LNCAP (cell line): ENCODE measurements around the gene SNRNP40.

Source experiments
- TF ChIP-seq, protein P1 (sequence below): fragments of 450-650 bp; IDR thresholded peaks from 2 replicates; pipeline ENCODE4 v1.5.1; 2017; ENCODE audit warnings: mild to moderate bottlenecking

Gene SNRNP40

DNA sequence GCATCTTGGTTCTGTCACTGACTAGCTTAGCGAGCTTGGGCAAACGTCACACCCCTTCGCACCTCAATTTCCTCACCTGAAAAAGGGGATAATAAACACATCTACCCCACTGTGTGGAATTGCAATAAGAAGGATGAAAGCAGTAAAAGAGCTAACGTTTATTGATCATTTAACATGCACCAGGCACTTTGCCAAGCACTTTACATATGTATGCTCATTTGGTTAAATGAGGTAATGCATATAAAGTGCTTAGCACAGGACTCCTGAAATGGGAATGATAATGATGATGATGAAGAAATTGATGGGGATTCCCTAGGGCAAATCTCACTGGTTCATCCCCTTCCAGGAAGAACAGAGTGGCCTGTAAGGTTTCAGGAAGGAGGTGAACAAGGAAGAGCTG is 61.7 kb downstream of the SNRNP40 start:
- TF ChIP-seq, protein P1, sequence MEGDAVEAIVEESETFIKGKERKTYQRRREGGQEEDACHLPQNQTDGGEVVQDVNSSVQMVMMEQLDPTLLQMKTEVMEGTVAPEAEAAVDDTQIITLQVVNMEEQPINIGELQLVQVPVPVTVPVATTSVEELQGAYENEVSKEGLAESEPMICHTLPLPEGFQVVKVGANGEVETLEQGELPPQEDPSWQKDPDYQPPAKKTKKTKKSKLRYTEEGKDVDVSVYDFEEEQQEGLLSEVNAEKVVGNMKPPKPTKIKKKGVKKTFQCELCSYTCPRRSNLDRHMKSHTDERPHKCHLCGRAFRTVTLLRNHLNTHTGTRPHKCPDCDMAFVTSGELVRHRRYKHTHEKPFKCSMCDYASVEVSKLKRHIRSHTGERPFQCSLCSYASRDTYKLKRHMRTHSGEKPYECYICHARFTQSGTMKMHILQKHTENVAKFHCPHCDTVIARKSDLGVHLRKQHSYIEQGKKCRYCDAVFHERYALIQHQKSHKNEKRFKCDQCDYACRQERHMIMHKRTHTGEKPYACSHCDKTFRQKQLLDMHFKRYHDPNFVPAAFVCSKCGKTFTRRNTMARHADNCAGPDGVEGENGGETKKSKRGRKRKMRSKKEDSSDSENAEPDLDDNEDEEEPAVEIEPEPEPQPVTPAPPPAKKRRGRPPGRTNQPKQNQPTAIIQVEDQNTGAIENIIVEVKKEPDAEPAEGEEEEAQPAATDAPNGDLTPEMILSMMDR = no peak

DNA sequence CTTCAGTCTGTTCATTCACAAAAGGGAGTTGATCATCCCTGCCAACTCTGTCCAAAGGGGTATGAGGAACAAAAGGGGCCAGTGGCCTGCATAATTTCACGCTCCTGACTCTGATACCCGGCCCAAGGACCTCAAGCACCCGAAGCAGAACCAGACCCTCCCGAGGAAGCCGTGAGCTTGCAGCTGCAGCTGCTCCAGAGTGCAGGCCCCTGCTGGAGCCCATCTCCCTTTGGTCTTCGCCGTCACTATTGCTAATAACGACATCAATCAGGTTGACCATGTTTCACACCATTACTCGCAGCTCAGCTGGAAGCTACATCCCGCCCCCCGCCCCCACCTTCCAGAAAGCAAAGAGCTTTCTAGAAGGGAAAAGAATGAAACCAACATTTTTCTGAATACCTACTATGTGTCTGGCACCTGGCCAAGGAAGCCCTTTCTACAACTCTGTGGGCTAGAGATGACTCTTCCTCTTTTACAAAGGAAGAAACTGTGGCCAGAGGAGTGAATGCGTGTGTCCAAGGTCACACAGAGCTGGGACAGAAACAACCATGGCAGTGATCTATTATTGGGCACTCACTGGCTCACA is 62.4 kb downstream of the SNRNP40 start:
- TF ChIP-seq, protein P1 = no peak

DNA sequence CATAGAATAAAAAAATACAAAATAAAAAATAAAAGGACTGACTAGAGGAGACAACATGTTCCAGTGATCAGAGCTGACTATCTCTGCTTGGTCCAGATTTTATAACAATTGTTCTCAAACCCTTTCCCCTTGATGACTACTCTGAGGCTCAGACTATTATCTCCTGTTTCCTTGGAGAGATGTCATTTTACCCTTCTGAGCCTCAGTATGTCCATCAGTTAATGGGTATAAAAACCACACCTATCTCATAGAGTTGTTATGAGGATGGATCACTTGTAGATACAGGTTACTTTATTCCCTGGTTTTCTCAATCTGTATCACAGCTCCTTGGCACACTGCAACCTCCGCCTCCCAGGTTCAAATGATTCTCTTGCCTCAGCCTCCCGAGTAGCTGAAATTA is 63.9 kb downstream of the SNRNP40 start:
- TF ChIP-seq, protein P1 = no peak

DNA sequence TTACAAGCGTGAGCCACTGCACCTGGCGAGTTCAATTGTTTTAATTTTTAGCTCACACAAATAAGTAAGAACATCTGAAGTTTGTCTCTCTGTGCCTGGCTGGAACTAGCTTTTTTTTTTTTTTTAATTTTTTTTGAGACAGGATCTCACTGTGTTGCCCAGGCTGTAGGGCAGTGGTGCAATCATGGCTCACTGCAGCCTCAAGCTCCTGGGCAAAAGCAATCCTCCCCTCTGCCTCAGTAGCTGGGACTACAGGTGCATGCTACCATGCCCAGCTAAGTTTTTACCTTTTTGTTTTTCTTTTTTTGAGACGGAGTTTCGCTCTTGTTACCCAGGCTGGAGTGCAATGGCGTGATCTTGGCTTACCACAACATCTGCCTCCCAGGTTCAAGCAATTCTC is 64.8 kb downstream of the SNRNP40 start:
- TF ChIP-seq, protein P1 = no peak

DNA sequence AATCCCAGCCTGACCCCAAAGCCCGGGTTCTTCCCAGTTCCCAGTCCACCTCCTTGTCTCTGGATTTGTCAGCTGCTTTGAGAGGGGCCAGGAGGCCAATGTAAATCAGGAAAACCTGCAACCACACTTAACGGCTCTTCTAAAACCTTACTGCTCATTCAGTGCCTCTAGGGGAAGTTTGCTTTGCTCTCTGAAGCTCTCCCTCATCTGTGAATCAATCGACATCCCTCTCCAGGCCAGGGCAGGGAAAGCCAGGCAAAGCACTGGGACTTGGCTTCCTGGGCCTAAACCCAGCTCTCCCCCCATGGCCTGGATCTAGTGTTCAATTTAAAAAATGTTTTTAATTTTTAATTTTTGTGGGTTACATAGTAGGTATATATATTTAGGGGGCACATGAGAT is 66.2 kb downstream of the SNRNP40 start:
- TF ChIP-seq, protein P1 = no peak

DNA sequence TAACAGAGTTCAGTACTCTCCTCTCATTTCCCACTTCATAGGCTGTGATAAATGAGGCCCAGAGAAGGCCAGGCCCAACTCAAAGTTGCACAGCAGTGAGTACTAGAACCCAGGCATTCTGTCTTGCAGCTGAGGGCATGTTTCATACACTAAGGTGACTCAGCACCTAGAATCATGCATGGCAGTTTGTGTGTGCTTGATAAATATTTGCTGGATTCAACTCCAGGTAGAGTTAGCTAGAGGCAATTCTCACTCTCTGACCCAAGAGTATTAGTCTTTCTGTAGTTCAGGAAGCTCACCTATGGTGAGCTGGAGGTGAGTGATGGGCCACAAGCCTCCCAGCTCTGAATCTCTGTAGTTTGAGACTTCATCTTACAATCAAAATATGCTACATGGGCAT is 67.6 kb downstream of the SNRNP40 start:
- TF ChIP-seq, protein P1 = no peak

DNA sequence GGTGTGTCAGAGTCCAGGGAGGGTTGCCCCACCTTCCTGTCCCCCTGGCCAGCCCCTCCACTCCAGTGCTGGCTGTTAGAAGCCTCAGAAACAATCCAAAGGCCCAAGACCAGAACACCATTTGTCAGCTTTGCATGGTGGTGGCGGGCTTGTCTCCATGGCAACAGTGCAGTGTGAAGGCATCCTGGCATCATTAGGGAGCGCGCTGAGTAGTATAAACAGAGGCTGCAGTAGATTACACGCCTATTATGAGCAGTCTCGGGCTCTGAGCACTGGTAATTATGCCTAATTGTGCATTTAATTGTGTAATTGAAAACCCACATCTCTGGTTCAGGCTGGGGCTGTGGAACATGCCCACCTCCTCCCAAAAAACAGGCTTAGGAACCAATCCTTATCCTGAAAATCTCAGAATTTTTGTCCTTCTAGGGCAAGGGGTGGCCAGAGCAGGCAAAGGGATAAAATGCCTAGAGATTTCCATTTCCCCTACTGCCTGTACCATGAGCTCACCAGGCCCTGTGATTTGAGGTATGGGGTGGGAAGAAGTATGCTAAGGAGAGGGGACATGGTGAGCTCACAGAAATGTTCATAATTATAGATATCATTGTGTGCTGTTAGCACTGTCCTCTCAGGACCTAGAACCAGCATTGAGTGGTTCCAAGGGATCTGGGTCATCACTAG is 68.6 kb downstream of the SNRNP40 start:
- TF ChIP-seq, protein P1 = no peak
